ENCODE data around the gene EYA3.

- TF ChIP-seq POLR2A (IDR thresholded peaks at IDR 0.05; ENCODE audit: low read depth, low read length) = no peak
- TF ChIP-seq CTCF (IDR thresholded peaks at IDR 0.05 in 2 of 3, conservative IDR thresholded peaks at IDR 0.05 in 1 of 3; ENCODE audit: control insufficient read depth in 2 of 3, extremely low read depth in 1 of 3, insufficient read depth in 1 of 3, low read depth in 3 of 3, low read length in 3 of 3) = no peak
- no peak for TF ChIP-seq MEF2B (IDR thresholded peaks at IDR 0.05; ENCODE audit: partially characterized antibody, poor library complexity, severe bottlenecking)
- no peak for TF ChIP-seq GABPA (IDR thresholded peaks at IDR 0.05; ENCODE audit: low read depth)
- TF ChIP-seq CBFB (IDR thresholded peaks at IDR 0.05; ENCODE audit: low read depth) = no peak
- TF ChIP-seq EZH2 (IDR thresholded peaks at IDR 0.05; ENCODE audit: borderline replicate concordance, control insufficient read depth, low read depth, low read length) = no peak
- TF ChIP-seq TBL1XR1 (IDR thresholded peaks at IDR 0.05; ENCODE audit: low read depth, low read length) = no peak
- TF ChIP-seq BRCA1 (IDR thresholded peaks at IDR 0.05; ENCODE audit: low read depth, low read length) = no peak
These were observed 41.7 kb downstream of the EYA3 start for GRCh38 chr1:28046716-28047115.
